Right lobe of liver (tissue), 4 donors: ENCODE data around the gene CYP2U1.

Experiments used
- POLR2A ChIP-seq: fragments of 450-650 bp; IDR thresholded peaks from one replicate; pipeline ENCODE4 v1.6.1; 2017; ENCODE audit warnings: antibody characterized with exemption, mild to moderate bottlenecking
- TF ChIP-seq, protein P1 (sequence below), 4 donors: fragments of 200-600 bp in 3 of 4; fragments of 450-650 bp in 1 of 4; IDR thresholded peaks; one replicate each; pipeline versions ENCODE4 v1.5.1 to v1.8.0; 2016 to 2022; ENCODE audit warnings: antibody characterized with exemption in 4 of 4, mild to moderate bottlenecking in 2 of 4
- donor health status: DM: no; HTN: no; CAD: no.
- donor health status: DM: no; HTN: no; CAD: no.
- donor health status: DM: no; HTN: yes; CAD: no.

DNA sequence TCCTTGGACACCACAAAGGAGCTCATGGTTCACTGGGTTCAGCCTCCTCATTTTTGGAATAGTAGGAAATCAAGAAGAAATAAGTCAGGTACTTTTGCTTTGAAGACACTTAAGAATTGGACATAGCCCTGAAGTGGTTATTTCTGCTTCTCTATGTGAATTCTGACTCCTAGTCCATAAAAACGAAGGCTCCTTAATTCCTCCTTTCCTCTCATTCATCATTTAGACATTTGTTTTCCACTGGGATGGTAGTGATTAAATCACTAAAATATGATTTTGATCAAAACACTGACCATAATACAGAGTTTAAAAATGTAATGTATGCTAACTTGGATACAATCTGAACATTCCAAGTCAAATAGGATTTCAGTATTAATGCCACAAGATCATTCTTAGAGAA, 34.7 kb upstream of the CYP2U1 start:
- TF ChIP-seq, protein P1, sequence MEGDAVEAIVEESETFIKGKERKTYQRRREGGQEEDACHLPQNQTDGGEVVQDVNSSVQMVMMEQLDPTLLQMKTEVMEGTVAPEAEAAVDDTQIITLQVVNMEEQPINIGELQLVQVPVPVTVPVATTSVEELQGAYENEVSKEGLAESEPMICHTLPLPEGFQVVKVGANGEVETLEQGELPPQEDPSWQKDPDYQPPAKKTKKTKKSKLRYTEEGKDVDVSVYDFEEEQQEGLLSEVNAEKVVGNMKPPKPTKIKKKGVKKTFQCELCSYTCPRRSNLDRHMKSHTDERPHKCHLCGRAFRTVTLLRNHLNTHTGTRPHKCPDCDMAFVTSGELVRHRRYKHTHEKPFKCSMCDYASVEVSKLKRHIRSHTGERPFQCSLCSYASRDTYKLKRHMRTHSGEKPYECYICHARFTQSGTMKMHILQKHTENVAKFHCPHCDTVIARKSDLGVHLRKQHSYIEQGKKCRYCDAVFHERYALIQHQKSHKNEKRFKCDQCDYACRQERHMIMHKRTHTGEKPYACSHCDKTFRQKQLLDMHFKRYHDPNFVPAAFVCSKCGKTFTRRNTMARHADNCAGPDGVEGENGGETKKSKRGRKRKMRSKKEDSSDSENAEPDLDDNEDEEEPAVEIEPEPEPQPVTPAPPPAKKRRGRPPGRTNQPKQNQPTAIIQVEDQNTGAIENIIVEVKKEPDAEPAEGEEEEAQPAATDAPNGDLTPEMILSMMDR (IDR thresholded peaks at IDR 0.05): no peak
- no peak for TF ChIP-seq POLR2A
